Non-pigmented ciliary epithelial cell (primary cell): Measurements from ENCODE around the gene WDR59.
"Not testable (repeated sequence)": the region's sequence is repeated elsewhere in the genome, so short reads cannot be mapped to it uniquely, and the experiment has no call there.

Source experiments
- DNase-seq: peaks from one replicate; pipeline ENCODE4 v3.0.0-alpha.2; 2010; ENCODE audit warnings: low read depth

Gene WDR59

DNA sequence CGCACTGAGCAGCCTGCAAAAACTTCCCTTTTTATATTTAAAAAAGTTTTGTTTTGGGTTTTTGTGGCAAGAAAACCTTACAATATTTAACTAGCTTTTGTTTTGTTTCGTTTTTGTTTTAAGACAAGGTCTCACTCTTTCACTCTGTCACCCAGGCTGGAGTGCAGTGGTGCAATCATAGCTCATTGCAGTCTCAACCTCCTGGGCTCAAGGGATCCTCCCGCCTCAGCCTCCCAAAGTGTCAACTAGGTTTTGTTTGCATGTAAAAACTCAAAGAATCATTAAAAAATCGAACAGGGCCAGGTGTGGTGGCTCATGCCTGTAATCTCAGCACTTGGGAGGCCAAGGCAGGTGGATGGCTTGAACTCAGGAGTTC, 132.4 kb downstream of the WDR59 start:
- no peak for DNase-seq

DNA sequence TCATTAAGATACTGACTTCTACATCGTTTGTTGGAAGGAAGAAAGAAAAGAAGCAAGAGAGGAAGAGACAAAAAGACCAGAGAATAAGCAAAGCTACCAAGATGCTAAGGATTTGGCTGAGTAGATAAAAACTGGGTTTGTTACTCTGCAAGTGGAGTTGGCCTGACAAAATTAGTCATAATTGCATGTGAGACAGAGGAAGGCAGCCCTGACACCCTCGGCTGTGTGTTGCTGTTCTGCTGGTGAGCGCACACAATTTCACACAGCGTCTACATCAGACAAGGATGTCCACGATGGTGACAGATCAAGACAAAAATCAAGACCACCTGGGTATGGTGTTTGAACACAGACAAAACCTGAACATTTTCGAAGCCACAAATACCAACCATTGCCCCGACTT, 134.9 kb downstream of the WDR59 start:
- no peak for DNase-seq

DNA sequence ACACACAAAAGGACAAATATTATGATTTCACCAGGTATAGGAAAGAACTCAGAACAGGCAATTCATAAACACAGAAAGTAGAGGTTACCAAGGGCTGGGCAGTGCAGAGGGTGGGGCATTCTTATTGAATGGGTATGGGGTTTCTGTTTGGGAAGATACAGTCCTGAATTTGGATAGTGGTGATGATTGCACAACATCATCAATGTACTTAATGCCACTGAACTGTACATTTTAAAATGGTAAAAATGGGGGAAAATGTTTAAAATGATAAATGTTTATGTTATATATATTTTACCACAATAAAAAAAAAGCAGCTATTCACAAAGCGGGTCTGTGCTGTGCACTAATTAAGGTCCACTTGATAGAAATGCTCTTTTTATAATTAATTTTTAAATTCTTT, 137.7 kb downstream of the WDR59 start:
- DNase-seq, result no peak

DNA sequence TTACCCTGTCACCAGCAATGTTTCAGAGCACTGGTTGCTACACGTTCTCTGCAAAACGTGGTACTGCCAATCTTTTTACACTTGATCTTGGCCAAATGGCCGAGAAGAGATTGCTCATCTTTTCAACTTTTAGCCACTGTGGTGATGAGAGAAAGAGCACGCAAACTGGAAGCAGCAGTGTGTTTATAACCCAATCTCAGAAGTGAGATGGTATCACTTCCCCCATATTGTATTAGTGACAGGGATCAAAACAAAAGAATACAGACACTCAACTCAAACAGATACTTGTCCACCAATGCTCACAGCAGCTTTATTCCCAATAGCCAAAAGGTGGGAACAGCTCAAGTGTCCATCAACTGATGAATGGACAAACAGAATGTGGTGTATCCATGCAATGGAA, 138.2 kb downstream of the WDR59 start:
- DNase-seq, result no peak

DNA sequence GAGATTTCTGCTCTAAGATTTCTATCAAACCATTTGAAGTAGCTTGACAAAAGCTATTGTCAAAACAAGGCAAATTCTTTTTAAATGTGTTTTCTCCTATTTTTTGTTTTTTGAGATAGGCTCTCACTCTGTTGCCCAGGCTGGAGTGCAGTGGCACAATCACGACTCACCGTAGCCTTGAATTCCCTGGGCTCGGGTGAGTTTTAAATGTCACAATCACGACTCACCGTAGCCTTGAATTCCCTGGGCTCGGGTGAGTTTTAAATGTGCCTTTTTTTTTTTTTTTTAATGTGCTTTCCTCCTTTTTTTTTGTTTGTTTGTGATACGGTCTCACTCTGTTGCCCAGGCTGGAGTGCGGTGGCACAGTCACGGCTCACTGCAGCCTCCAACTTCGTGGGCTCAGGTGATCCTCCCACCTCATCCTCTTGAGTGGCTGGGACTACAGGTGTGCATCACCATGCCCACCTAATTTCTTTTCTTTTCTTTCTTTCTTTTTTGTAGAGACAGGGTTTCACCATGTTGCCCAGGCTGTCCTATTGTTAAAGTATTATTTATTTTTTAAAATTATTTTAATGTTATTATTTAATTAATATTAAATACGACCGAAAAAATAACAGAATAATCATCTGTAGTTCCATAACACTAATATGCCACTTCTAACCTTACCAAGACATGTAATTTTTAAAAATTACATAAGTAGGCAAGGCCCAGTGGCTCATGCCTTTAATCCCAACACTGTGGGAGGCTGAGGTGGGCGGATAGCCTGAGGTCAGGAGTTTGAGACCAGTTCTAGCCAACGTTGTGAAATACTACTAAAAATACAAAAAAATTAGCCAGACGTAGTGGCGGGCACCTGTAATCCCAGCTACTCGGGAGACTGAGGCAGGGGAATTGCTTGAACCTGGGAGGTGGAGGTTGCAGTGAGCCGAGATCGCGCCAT, 140.6 kb downstream of the WDR59 start:
- no peak for DNase-seq

DNA sequence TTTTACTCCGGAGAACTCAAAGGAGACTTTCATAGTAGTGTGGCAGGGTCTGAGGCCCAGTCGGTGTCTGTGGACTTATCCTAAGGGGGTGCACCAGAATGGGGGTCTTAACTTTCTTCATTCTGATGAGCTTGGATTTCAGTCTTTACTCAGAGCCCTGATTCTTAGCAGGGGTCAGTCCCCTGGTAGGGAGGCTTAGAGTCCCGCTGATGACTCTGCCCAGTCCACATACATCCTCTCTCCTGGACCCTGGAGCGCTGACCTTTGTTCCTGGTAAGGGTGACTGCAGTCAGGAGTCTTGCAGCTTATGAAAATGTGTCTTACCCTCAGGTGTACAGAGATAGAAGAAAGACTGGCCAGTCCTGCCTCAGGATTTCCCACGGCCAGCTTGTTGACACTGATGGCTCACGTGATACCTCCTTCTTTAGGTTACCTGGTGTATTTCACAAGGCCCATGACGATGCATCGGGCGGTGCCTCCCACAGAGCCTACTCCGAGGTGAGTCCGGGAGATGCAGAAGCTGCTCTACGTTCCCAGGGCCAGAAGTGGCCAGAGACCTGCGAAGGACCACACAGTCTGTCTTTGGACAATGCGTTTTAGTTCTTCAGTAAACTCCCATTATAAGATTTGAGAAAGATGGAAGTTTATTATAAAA, 141.4 kb downstream of the WDR59 start:
- DNase-seq, result not testable (repeated sequence)

DNA sequence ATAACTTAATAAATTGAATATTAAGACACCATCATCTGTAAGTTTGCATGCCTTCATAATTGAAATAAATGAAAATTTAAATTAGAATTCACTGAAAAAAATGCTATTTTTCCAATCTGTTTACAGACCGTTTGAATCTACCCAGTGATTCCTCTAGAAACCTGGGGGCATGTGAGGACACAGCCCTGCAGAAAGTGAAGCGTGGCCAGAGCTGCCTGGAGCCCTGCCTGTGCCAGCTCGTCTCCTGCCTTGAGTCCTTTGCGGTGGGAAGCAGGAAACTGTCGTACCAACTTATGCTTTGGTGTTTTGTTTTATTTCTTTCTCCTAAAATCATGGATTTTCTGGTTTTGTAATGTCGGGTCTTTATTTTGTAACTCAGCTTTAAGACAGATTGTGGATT, 142.5 kb downstream of the WDR59 start:
- DNase-seq, result no peak

DNA sequence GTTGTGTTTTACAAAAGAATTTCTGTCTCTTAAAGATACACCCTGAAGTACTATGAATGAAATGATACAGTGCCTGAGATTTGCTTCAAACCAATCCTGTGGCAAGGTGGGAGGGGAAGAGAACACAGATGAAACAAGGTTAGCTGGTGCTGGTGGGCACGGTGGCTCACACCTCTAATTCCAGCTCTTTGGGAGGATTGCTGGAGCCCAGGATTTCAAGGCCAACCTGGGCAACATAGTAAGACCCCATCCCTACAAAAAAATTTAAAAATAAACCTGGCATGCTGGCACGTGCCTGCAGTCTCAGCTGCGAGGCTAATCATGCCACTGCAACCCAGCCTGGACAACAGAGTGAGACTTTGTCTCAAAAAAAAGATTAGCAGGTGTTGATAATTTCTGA, 143.0 kb downstream of the WDR59 start:
- DNase-seq, result no peak

DNA sequence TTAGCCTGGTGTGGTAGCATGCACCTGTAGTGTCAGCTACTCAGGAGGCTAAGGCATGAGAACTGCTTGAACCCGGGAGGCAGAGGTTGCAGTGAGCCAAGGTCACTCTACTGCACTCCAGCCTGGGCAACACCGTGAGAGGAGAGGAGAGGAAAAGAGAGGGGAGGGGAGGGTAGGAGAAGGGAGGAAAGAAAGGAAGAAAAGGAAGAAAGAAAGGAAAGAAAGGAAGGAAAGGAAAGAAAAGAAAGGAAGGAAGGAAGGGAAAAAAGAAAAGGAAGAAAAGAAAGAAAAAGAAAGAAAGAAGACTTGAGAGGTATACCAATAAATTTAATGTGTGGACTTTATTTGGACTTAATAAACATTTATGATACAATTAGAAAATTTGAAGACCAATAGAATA, 143.5 kb downstream of the WDR59 start:
- no peak for DNase-seq

DNA sequence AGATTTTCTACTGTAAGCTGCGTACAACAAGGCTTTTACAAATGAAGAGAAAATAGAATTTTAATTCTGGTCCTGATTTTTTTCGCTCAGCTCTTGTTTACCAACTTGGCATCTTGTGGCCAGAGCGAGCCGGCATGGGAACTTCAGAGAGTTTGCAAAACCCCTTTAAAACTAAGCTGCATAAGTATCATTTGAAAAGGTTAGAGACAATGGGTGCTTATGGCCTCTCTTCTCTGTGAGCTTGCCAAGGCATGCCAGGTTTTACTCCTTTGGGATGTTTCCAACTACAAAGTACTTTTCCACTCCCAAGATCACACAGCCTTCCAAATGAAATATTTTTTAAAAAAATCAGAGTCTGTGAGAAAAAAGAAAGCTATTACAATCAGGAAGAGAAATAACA, 147.9 kb downstream of the WDR59 start:
- no peak for DNase-seq

DNA sequence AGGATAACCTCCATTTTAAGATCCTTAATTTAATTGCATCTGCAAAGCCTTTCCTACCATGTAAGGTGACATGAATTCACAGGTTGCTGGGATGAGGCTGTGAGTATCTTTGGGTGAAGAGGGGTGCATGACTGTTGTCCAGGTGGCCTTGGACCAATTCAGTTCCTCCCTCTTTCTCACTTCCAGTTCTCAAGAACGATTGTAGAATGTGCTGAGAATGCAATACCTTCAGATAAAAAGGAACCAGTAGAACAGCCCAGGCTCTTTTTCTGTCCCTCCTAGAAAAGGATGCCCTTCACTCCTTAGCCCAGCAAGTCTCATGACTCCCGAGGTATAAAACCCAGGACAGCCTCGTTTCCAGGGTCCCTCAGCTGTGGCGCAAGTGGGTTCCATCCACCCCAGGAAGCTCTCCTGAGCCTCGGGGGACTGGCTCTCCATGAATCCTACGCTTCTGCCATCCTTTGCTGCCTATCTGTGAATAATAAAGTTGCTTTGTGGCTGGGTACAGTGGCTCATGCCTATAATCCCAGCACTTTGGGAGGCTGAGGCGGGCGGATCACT, 148.7 kb downstream of the WDR59 start:
- DNase-seq, result no peak

DNA sequence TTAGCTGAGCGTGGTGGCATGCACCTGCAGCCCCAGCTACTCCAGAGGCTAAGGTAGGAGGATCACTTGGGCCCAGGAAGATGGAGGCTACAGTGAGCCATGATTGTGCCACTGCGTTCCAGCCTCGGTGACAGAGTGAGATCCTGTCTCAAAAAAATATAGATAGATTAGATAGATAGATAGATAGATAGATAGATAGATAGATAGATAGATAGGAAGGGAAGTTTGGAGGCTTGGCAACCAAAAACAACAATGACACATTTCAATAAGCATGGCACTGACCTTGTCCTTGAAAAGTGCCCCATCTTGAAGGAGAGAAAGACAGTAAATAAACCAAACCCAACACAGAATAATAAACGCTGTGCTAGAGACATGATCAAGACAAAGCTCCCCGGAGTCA, 152.7 kb downstream of the WDR59 start:
- DNase-seq, result no peak

DNA sequence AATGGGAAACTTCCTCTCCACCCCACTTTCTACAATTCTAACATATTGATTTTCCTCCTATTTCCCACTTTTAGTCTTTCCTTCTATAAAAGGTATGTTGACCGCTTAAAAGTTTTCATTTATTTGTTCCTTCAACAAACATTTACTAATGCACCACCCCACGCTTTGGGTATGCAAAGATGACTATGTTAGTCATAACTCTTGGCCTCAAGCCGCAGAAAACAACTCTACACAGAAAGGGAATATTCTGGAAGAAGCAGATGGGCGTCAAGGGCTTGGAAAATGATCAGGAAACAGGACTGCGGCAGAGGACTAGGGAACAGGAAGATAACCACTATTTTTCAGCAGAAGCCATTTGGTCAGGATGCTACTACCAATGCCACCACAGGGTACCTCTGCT, 153.5 kb downstream of the WDR59 start:
- DNase-seq, result no peak

DNA sequence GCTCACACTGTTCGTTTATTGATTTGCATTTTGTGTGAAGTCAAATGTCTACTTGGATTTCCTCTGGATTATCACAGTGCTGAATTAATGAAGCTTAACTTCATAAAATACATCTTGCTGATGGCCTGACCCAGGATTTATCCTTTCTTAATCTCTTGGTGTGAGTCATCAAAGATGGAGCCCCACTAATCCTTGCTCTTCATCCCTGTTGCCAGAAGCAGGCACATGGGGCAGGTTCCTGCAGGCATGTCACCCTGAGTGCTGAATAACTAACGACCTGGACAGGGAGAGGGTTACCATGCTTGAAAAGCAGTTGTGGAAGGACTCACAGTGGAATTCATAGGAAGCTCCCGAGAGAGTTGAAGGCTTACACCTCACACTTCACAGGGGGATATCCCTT, 154.3 kb downstream of the WDR59 start:
- DNase-seq, result no peak

DNA sequence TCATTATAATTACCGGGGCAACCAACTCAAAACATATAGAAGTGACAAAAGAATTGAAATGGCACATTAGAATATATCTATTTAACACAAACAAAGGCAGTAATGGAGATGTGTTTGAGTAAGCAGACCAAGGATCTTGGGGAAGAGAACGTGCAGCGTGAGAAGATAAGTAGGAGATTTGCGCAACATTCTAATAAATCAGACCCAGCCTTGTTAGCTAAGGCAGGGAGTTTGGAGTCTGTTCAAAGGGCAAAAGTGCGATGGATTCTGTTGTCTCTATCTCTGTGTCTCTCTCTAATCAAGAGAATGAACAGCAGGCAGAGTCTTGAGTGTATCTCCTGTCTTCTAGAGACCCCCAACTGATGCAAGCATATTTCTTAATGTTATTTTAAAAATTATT, 155.3 kb downstream of the WDR59 start:
- DNase-seq, result no peak

DNA sequence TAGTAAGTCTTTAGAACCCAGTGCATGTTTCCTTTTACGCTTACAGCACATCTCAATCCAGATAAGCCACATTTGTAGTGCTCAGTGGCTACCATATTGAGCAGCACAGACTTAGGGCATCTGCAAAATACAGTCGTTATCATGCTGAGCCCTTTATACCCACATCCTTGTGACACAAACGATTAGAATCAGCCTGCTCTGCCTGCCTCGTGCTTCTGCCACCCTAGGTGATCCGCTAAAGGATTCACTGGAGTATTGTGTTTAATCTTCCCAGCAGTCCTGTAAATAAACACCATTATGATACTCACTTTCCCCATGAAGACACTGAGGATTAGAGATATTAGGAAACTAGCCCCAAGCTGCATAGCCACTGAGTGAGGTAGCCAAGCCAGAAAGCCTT, 159.0 kb downstream of the WDR59 start:
- no peak for DNase-seq

DNA sequence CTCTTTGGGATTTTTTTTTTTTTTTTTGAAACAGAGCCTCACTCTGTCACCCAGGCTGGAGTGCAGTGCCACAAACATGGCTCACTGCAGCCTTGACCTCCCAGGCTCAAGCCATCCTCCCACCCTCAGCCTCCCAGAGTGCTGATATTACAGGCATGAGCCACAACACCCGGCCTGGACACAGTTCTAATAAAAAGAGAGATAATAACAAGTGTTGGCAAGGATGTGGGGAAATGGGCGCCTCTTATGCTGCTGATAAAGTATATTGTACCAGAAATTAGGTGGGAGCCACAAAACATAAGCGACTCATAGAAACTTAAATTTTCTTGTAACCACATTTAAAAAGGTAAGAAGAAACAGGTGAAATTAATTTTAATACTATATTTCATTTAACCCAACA, 159.9 kb downstream of the WDR59 start:
- DNase-seq, result no peak
